IMR-90 (cell line): Measurements from ENCODE around the gene CEP57L1. TPM values are rescaled to one million over a fixed set of nuclear protein-coding genes. Genes with fewer than 3 reads are reported as not detected.

Experiments
- ATAC-seq: fragments of 200-7000 bp; cut with Tn5 transposase; 2 replicates; pipeline ENCODE4 v1.9.1; 2020; ENCODE audit warnings: low read depth, mild to moderate bottlenecking, moderate library complexity
- BruUV-seq: library from RNA; stranded (reverse); fragments of 400-500 nt; replicated peaks from 2 replicates; lab custom pipeline; 2021; lab: Mats Ljungman, UMichigan
- CTCF ChIA-PET: fragments of 300-600 bp; formaldehyde crosslinking; extraction: SDS; loops from one replicate; lab custom pipeline; 2021; ENCODE audit warnings: antibody characterized with exemption; lab: Yijun Ruan, JAX
- POLR2A ChIA-PET: fragments of 300-600 bp; sonication (Branson Sonifier 250); formaldehyde crosslinking; loops from one replicate; lab custom pipeline; 2022; ENCODE audit warnings: antibody characterized with exemption; ENCODE audit not compliant: unreplicated experiment; lab: Charles Lee
- DNase-seq: peaks from one replicate; pipeline ENCODE4 v3.0.0; 2013
- H2AFZ ChIP-seq: replicated peaks from 2 replicates; pipeline ENCODE3; 2013; ENCODE audit warnings: low read length, mild to moderate bottlenecking; ENCODE audit not compliant: poor library complexity
- H2AK5ac ChIP-seq: 2 replicates; pipeline ENCODE4 v1.6.1; 2013; ENCODE audit warnings: low read depth, low read length, inconsistent platforms
- H2AK9ac ChIP-seq: replicated peaks from 2 replicates; pipeline ENCODE3; 2013; ENCODE audit warnings: mild to moderate bottlenecking, low read depth, low read length, moderate library complexity; ENCODE audit not compliant: poor library complexity
- H2BK120ac ChIP-seq: 2 replicates; pipeline ENCODE4 v1.6.1; 2013; ENCODE audit warnings: low read depth, low read length, inconsistent platforms
- H2BK15ac ChIP-seq: 3 replicates; pipeline ENCODE4 v1.6.1; 2013; ENCODE audit warnings: low read depth, low read length, inconsistent platforms
- H2BK20ac ChIP-seq: 2 replicates; pipeline ENCODE4 v1.6.1; 2013; ENCODE audit warnings: low read depth, mild to moderate bottlenecking, inconsistent platforms, low read length, moderate library complexity
- H2BK5ac ChIP-seq: 2 replicates; pipeline ENCODE4 v1.6.1; 2013; ENCODE audit warnings: mild to moderate bottlenecking, low read depth, low read length, inconsistent platforms; ENCODE audit not compliant: poor library complexity, severe bottlenecking
- H3K14ac ChIP-seq: replicated peaks from 2 replicates; pipeline ENCODE4 v1.6.1; 2013; ENCODE audit warnings: low read depth, low read length, inconsistent platforms
- H3K18ac ChIP-seq: 2 replicates; pipeline ENCODE4 v1.6.1; 2013; ENCODE audit warnings: low read depth, low read length, control low read depth
- H3K23ac ChIP-seq: 2 replicates; pipeline ENCODE4 v1.6.1; 2013; ENCODE audit warnings: low read depth, low read length, inconsistent platforms
- H3K27ac ChIP-seq: 2 replicates; pipeline ENCODE4 v1.5.1; 2013; ENCODE audit warnings: mild to moderate bottlenecking, control low read depth, low read length; ENCODE audit not compliant: insufficient read depth
- H3K27me3 ChIP-seq: 2 replicates; pipeline ENCODE4 v1.6.1; 2013; ENCODE audit warnings: low read length; ENCODE audit not compliant: control insufficient read depth, insufficient read depth
- H3K36me3 ChIP-seq: 2 replicates; pipeline ENCODE4 v1.6.1; 2013; ENCODE audit warnings: low read length, mixed read lengths; ENCODE audit not compliant: control insufficient read depth, insufficient read depth
- H3K4ac ChIP-seq: 2 replicates; pipeline ENCODE4 v1.6.1; 2013; ENCODE audit warnings: low read depth, low read length, inconsistent platforms
- H3K4me1 ChIP-seq: 2 replicates; pipeline ENCODE4 v1.6.1; 2013; ENCODE audit warnings: low read length, mixed read lengths; ENCODE audit not compliant: control insufficient read depth, insufficient read depth
- H3K4me2 ChIP-seq: 2 replicates; pipeline ENCODE4 v1.6.1; 2013; ENCODE audit warnings: low read depth, mild to moderate bottlenecking, control low read depth, low read length, moderate library complexity
- H3K4me3 ChIP-seq: 2 replicates; pipeline ENCODE4 v1.5.1; 2013; ENCODE audit warnings: low read depth, mild to moderate bottlenecking, control low read depth, low read length, moderate library complexity; ENCODE audit not compliant: insufficient read depth
- H3K56ac ChIP-seq: 2 replicates; pipeline ENCODE4 v1.6.1; 2013; ENCODE audit warnings: low read length, inconsistent platforms; ENCODE audit not compliant: insufficient read depth; ENCODE audit errors: extremely low read depth
- H3K79me1 ChIP-seq, 2 experiments: 2 replicates each; pipeline ENCODE4 v1.6.1; 2013; ENCODE audit warnings: low read length in 2 of 2, inconsistent platforms in 1 of 2, low read depth in 1 of 2
- H3K9ac ChIP-seq: 2 replicates; pipeline ENCODE4 v1.6.1; 2013; ENCODE audit warnings: low read depth, low read length, control low read depth
- H3K9me1 ChIP-seq: 2 replicates; pipeline ENCODE4 v1.6.1; 2013; ENCODE audit warnings: low read length, inconsistent platforms; ENCODE audit not compliant: insufficient read depth
- H3K9me3 ChIP-seq: 2 replicates; pipeline ENCODE4 v1.6.1; 2013; ENCODE audit warnings: low read length; ENCODE audit not compliant: control insufficient read depth, insufficient read depth
- H4K20me1 ChIP-seq: 2 replicates; pipeline ENCODE4 v1.6.1; 2013; ENCODE audit warnings: low read length, inconsistent platforms; ENCODE audit not compliant: insufficient read depth
- H4K5ac ChIP-seq: 2 replicates; pipeline ENCODE4 v1.6.1; 2013; ENCODE audit warnings: mild to moderate bottlenecking, low read depth, low read length, control low read depth
- H4K8ac ChIP-seq, 2 experiments: 2 replicates each; pipeline ENCODE4 v1.6.1; 2013; ENCODE audit warnings: low read depth in 2 of 2, low read length in 2 of 2, control low read depth in 1 of 2, inconsistent platforms in 1 of 2
- H4K91ac ChIP-seq: 2 replicates; pipeline ENCODE4 v1.6.1; 2013; ENCODE audit warnings: low read depth, low read length, inconsistent platforms; ENCODE audit not compliant: insufficient read depth
- BHLHE40 ChIP-seq: fragments of 150-350 bp; IDR thresholded peaks from 2 replicates; pipeline ENCODE4 v1.6.1; 2016; ENCODE audit warnings: mild to moderate bottlenecking, low read depth, low read length
- CEBPB ChIP-seq: IDR thresholded peaks from 2 replicates; pipeline ENCODE4 v1.6.1; 2012; ENCODE audit warnings: low read depth, low read length, improper control_type of control experiment
- CHD1 ChIP-seq: IDR thresholded peaks from 2 replicates; pipeline ENCODE4 v1.6.1; 2012; ENCODE audit warnings: low read depth, low read length, improper control_type of control experiment
- FOS ChIP-seq: fragments of 150-350 bp; IDR thresholded peaks from 2 replicates; pipeline ENCODE4 v1.6.1; 2016; ENCODE audit warnings: low read depth, low read length
- MAFK ChIP-seq: IDR thresholded peaks from 2 replicates; pipeline ENCODE4 v1.6.1; 2012; ENCODE audit warnings: low read depth, low read length, improper control_type of control experiment
- MAZ ChIP-seq: IDR thresholded peaks from 2 replicates; pipeline ENCODE4 v1.6.1; 2012; ENCODE audit warnings: low read depth, mild to moderate bottlenecking, low read length, improper control_type of control experiment, moderate library complexity, borderline replicate concordance
- MXI1 ChIP-seq: IDR thresholded peaks from 2 replicates; pipeline ENCODE4 v1.6.1; 2012; ENCODE audit warnings: low read depth, mild to moderate bottlenecking, low read length, moderate library complexity, borderline replicate concordance
- NFE2L2 ChIP-seq: fragments of 150-350 bp; IDR thresholded peaks from 2 replicates; pipeline ENCODE4 v1.6.1; 2016; ENCODE audit warnings: low read depth, mild to moderate bottlenecking, low read length
- POLR2A ChIP-seq: IDR thresholded peaks from 2 replicates; pipeline ENCODE4 v1.6.1; 2012; ENCODE audit warnings: mild to moderate bottlenecking, low read depth, low read length
- RAD21 ChIP-seq: IDR thresholded peaks from 2 replicates; pipeline ENCODE4 v1.6.1; 2012; ENCODE audit warnings: low read length, improper control_type of control experiment
- RCOR1 ChIP-seq: IDR thresholded peaks from 2 replicates; pipeline ENCODE4 v1.6.1; 2012; ENCODE audit warnings: mild to moderate bottlenecking, low read length, improper control_type of control experiment; ENCODE audit not compliant: insufficient replicate concordance
- RFX5 ChIP-seq: IDR thresholded peaks from 2 replicates; pipeline ENCODE4 v1.8.0; 2012; ENCODE audit warnings: low read depth, mild to moderate bottlenecking, low read length, moderate library complexity
- SMC3 ChIP-seq: fragments of 150-350 bp; IDR thresholded peaks from 2 replicates; pipeline ENCODE4 v1.6.1; 2016; ENCODE audit warnings: low read depth, mild to moderate bottlenecking, antibody characterized with exemption, low read length, moderate library complexity
- WGBS, 2 experiments: methylation state at CpG; one replicate each; pipeline versions ENCODE4 v1.1.5 to v1.1.7; 2013; ENCODE audit warnings: missing lambda C conversion rate in 2 of 2; ENCODE audit not compliant: insufficient read length in 1 of 2; ENCODE audit errors: extremely low coverage in 2 of 2; 5-methylcytosine and 5-hydroxymethylcytosine counted together
- dilution Hi-C: fragments of 300-500 bp; cut with HindIII; formaldehyde crosslinking; loops from one replicate; pipeline ENCODE4 v1.14.3; 2018; ENCODE audit warnings: low sequenced_read_pairs; ENCODE audit not compliant: unreplicated experiment
- in situ Hi-C: fragments of 300-500 bp; cut with MboI; formaldehyde crosslinking; loops from 3 replicates; pipeline ENCODE4 v1.14.3; 2019; ENCODE audit warnings: low sequenced_read_pairs, inconsistent platforms, mixed read lengths
- intact Hi-C: fragments of 100-400 bp; cut with micrococcal nuclease; formaldehyde crosslinking; loops from 2 replicates; pipeline ENCODE4 v1.10.0; 2022
- polyA plus RNA-seq, 3 experiments: library from polyadenylated mRNA; depleted of rRNA; stranded (reverse); fragments of >200 nt; gene quantifications; 2 replicates each; pipeline ENCODE4 v1.2.3, GENCODE V29; 2012; ENCODE audit warnings: low replicate concordance in 1 of 3
- total RNA-seq: library from RNA; depleted of rRNA; stranded (reverse); fragments of >200 nt; gene quantifications from 2 replicates; pipeline ENCODE4 v1.2.3, GENCODE V29; 2012
- TF ChIP-seq, protein P1 (sequence below): conservative IDR thresholded peaks from 2 replicates; pipeline ENCODE4 v1.5.1; 2012; ENCODE audit warnings: mild to moderate bottlenecking, low read depth, low read length, improper control_type of control experiment
- TF ChIP-seq, protein P2 (sequence below): fragments of 150-350 bp; IDR thresholded peaks from 2 replicates; pipeline ENCODE4 v1.6.1; 2017; ENCODE audit warnings: mild to moderate bottlenecking, antibody characterized with exemption, low read length, low read depth
- TF ChIP-seq, protein P3 (sequence below): fragments of 150-350 bp; IDR thresholded peaks from 2 replicates; pipeline ENCODE4 v1.6.1; 2016; ENCODE audit warnings: low read depth, mild to moderate bottlenecking, low read length, moderate library complexity, borderline replicate concordance

Gene CEP57L1
- total and polyA plus RNA-seq, 2 of the 4 experiments (the other 2 are of a cell fraction): 10.3 to 21.9 TPM

DNA sequence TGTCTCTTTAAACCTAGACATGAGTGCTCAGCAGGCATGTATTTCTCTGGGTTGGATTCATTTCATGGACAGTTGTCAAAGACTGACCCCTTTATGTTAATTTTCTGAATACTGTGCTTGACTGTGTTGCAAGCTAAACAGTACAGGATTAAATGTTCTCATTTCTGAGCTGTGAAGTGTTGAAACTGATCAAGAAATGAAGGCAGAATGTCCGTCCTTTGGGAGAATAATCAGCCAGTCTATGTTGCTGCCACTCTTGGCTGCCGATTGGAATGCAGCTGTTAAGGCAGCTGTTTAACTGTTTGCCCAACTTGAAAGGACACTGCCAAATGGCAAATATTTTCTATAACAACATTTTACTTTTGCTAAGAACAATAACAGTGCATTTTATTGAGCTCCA is 87.3 kb downstream of the CEP57L1 start:
- Histone ChIP-seq H2BK5ac (no peak overlapping the region), H3K9me3 (no peaks in the 10 kb centered on the region), H3K27ac (no peak overlapping the region), H4K8ac (no peak overlapping the region), H2BK120ac (no peak overlapping the region), H3K14ac (no peak overlapping the region), H3K4me2 (no peak overlapping the region), H3K27me3 (peaks cover 17% of the 10 kb centered on the region), H3K9ac (no peak overlapping the region), H2AFZ (no peak overlapping the region), H3K4ac (no peak overlapping the region), H3K4me1 (no peaks in the 10 kb centered on the region), H2AK9ac (no peak overlapping the region), H2BK15ac (no peak overlapping the region), H4K20me1 (no peaks in the 10 kb centered on the region), H3K56ac (no peak overlapping the region), H3K4me3 (no peak overlapping the region), H3K23ac (no peak overlapping the region), H3K9me1 (no peaks in the 10 kb centered on the region), H3K36me3 (no peaks in the 10 kb centered on the region), H2AK5ac (no peak overlapping the region), H3K18ac (no peak overlapping the region), H3K79me1 (no peaks in the 10 kb centered on the region), H4K91ac (no peak overlapping the region), H4K5ac (no peak overlapping the region), H2BK20ac (no peak overlapping the region)
- in situ Hi-C loops (loop anchor here (25.0 kb wide), 1 partner anchor 205 kb away; the partner anchor contains the start of gene CD164), dilution Hi-C loops (no loop called here), intact Hi-C loops (no loop called here)
- 0% methylated on average over 1 of the region's 2 CpGs; no CpG with 5 or more reads in 1 of the 2 experiments for WGBS, 2 experiments
- TF ChIP-seq MAFK: no peak
- no peak for TF ChIP-seq SMC3
- TF ChIP-seq MAZ: no peak
- TF ChIP-seq, protein P1, sequence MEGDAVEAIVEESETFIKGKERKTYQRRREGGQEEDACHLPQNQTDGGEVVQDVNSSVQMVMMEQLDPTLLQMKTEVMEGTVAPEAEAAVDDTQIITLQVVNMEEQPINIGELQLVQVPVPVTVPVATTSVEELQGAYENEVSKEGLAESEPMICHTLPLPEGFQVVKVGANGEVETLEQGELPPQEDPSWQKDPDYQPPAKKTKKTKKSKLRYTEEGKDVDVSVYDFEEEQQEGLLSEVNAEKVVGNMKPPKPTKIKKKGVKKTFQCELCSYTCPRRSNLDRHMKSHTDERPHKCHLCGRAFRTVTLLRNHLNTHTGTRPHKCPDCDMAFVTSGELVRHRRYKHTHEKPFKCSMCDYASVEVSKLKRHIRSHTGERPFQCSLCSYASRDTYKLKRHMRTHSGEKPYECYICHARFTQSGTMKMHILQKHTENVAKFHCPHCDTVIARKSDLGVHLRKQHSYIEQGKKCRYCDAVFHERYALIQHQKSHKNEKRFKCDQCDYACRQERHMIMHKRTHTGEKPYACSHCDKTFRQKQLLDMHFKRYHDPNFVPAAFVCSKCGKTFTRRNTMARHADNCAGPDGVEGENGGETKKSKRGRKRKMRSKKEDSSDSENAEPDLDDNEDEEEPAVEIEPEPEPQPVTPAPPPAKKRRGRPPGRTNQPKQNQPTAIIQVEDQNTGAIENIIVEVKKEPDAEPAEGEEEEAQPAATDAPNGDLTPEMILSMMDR: no peak
- TF ChIP-seq CHD1: no peak
- no peak for TF ChIP-seq FOS
- TF ChIP-seq RAD21: no peak
- no peak for TF ChIP-seq RCOR1
- no peak for TF ChIP-seq CEBPB
- no peak for TF ChIP-seq RFX5
- TF ChIP-seq, protein P2, sequence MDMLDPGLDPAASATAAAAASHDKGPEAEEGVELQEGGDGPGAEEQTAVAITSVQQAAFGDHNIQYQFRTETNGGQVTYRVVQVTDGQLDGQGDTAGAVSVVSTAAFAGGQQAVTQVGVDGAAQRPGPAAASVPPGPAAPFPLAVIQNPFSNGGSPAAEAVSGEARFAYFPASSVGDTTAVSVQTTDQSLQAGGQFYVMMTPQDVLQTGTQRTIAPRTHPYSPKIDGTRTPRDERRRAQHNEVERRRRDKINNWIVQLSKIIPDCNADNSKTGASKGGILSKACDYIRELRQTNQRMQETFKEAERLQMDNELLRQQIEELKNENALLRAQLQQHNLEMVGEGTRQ: no peak
- no peak for TF ChIP-seq NFE2L2
- TF ChIP-seq, protein P3, sequence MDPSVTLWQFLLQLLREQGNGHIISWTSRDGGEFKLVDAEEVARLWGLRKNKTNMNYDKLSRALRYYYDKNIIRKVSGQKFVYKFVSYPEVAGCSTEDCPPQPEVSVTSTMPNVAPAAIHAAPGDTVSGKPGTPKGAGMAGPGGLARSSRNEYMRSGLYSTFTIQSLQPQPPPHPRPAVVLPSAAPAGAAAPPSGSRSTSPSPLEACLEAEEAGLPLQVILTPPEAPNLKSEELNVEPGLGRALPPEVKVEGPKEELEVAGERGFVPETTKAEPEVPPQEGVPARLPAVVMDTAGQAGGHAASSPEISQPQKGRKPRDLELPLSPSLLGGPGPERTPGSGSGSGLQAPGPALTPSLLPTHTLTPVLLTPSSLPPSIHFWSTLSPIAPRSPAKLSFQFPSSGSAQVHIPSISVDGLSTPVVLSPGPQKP: no peak
- TF ChIP-seq BHLHE40: no peak
- TF ChIP-seq MXI1: no peak
- TF ChIP-seq POLR2A: no peak
- ATAC-seq: no peak
- CTCF ChIA-PET: no interaction called here
- DNase-seq: no peak
- BruUV-seq: no TSS peak
- POLR2A ChIA-PET: no interaction called here
